Breast epithelium (tissue), 4 donors: ENCODE measurements around the gene GMPR. TPM values are rescaled to one million over a fixed set of nuclear protein-coding genes. Genes with fewer than 3 reads are reported as not detected.
"Not testable (repeated sequence)": the region's sequence is repeated elsewhere in the genome, so short reads cannot be mapped to it uniquely, and the experiment has no call there.

Experiments used
- DNase-seq, 2 donors: peaks; one replicate each; pipeline ENCODE4 v3.0.0-alpha.2; 2019; ENCODE audit warnings: low spot score in 2 of 2
- H3K27ac ChIP-seq, 2 donors: fragments of 200-600 bp; sonication (generic) in 1 of 2; one replicate each; pipeline ENCODE4 v1.5.1; 2016 to 2019; ENCODE audit warnings: mild to moderate bottlenecking in 1 of 2
- H3K27me3 ChIP-seq, 2 donors: fragments of 200-600 bp; sonication (generic) in 1 of 2; one replicate each; pipeline versions ENCODE4 v1.5.1 to v1.6.0; 2017 to 2019; ENCODE audit warnings: control low read depth in 1 of 2, mild to moderate bottlenecking in 1 of 2
- H3K36me3 ChIP-seq: fragments of 200-600 bp; one replicate; pipeline ENCODE4 v1.5.1; 2019
- H3K4me1 ChIP-seq, 2 donors: fragments of 200-600 bp; sonication (generic); one replicate each; pipeline ENCODE4 v1.5.1; 2016 to 2019; ENCODE audit warnings: control low read depth in 1 of 2
- H3K4me3 ChIP-seq, 3 donors: fragments of 200-600 bp; sonication (generic); 1 replicate in 2 of 3; 2 replicates in 1 of 3; pipeline ENCODE4 v1.5.1; 2016 to 2019; ENCODE audit warnings: mild to moderate bottlenecking in 3 of 3, moderate library complexity in 2 of 3
- H3K9me3 ChIP-seq, 2 donors: fragments of 200-600 bp; sonication (generic) in 1 of 2; one replicate each; pipeline ENCODE4 v1.5.1; 2016 to 2019; ENCODE audit warnings: control low read depth in 1 of 2
- POLR2A ChIP-seq: fragments of 450-650 bp; IDR thresholded peaks from one replicate; pipeline ENCODE4 v1.6.1; 2016; ENCODE audit warnings: antibody characterized with exemption, mild to moderate bottlenecking, moderate library complexity
- POLR2AphosphoS5 ChIP-seq, 3 donors: sonication (generic); formaldehyde crosslinking; IDR thresholded peaks; one replicate each; pipeline ENCODE4 v1.6.1; 2017; ENCODE audit warnings: antibody characterized with exemption in 3 of 3
- intact Hi-C: fragments of 100-400 bp; cut with DNase I; formaldehyde crosslinking; loops from one replicate; pipeline ENCODE4 v1.15.1; 2023; ENCODE audit warnings: low total_unique reads
- total RNA-seq, 3 donors: library from RNA; depleted of rRNA; stranded (reverse); fragments of >200 nt; gene quantifications; one replicate each; pipeline ENCODE4 v1.1.0, GENCODE V29; 2016
- TF ChIP-seq, protein P1 (sequence below), 3 donors: fragments of 450-650 bp; IDR thresholded peaks; one replicate each; pipeline ENCODE4 v1.5.1; 2016 to 2017; ENCODE audit warnings: antibody characterized with exemption in 3 of 3, mild to moderate bottlenecking in 3 of 3, moderate library complexity in 3 of 3

The GMPR gene
- total RNA-seq, 3 donors from 2014 or later = 4.3 to 16.4 (median 5.9) TPM

DNA sequence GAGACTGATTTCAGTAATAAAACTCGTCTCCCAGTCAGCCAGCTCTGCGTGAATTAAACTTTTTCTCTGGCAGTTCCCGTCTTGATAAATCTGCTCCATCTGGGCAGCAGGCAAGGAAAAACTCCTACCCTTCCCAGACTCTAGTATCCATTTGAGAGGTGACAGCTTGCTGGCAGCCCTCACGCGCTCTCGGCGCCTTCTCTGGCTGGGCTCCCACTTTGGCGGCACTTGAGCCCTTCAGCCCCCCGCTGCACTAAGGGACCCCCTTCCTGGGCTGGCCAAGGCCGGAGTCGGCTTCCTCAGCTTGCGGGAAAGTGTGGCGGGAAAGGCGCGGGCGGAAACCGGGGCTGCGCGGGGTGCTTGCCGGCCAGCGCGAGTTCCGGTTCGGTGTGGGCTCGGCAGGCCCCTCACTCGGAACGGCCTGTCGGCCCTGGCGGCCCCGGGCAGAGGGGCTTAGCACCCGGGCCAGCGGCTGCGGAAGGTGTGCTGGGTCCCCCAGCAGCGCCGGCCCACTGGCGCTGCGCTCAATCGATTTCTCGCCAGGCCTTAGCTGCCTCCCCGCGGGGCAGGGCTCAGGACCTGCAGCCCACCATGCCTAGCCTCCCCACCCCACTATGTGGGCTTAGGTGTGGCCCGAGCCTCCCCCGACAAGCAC, 21.8 kb upstream of the GMPR start:
- no peaks in the 10 kb centered on the region for H3K36me3 ChIP-seq
- intact Hi-C loops = no loop called here

GRCh38 chr6:16217156-16217721, 21.1 kb upstream of the GMPR start:
- TF ChIP-seq POLR2A (no peak), POLR2AphosphoS5 (IDR thresholded peaks at IDR 0.05) (no peak)
- TF ChIP-seq, protein P1, sequence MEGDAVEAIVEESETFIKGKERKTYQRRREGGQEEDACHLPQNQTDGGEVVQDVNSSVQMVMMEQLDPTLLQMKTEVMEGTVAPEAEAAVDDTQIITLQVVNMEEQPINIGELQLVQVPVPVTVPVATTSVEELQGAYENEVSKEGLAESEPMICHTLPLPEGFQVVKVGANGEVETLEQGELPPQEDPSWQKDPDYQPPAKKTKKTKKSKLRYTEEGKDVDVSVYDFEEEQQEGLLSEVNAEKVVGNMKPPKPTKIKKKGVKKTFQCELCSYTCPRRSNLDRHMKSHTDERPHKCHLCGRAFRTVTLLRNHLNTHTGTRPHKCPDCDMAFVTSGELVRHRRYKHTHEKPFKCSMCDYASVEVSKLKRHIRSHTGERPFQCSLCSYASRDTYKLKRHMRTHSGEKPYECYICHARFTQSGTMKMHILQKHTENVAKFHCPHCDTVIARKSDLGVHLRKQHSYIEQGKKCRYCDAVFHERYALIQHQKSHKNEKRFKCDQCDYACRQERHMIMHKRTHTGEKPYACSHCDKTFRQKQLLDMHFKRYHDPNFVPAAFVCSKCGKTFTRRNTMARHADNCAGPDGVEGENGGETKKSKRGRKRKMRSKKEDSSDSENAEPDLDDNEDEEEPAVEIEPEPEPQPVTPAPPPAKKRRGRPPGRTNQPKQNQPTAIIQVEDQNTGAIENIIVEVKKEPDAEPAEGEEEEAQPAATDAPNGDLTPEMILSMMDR (IDR thresholded peaks at IDR 0.05) = no peak
- Histone ChIP-seq H3K4me1 (no peaks in the 10 kb centered on the region), H3K9me3 (no peaks in the 10 kb centered on the region), H3K27me3 (peaks cover 4 to 6% of the 10 kb centered on the region in 2 donors), H3K27ac (no peak overlapping the region), H3K36me3 (no peaks in the 10 kb centered on the region), H3K4me3 (peak overlapping the region in 1 of 3 donors; percentile 58)
- intact Hi-C loops = no loop called here
- peak in 1 of 2 donors; percentile 3 for DNase-seq

More for the DNA sequence above, 21.8 kb upstream of the GMPR start:
- H3K4me3 ChIP-seq = peak overlapping the region; percentile 15 to 58 (median 31)
- H3K9me3 ChIP-seq = no peaks in the 10 kb centered on the region
- H3K4me1 ChIP-seq = no peaks in the 10 kb centered on the region
- no peak for DNase-seq
- H3K27me3 ChIP-seq = peaks cover 4 to 6% of the 10 kb centered on the region in 2 donors
- TF ChIP-seq POLR2AphosphoS5 (IDR thresholded peaks at IDR 0.05) = no peak
- TF ChIP-seq, protein P1 (IDR thresholded peaks at IDR 0.05) = no peak
- TF ChIP-seq POLR2A = no peak
- no peak overlapping the region for H3K27ac ChIP-seq

GRCh38 chr6:16222826-16223225, 15.6 kb upstream of the GMPR start:
- intact Hi-C loops = no loop called here
- Histone ChIP-seq H3K9me3 (no peaks in the 10 kb centered on the region), H3K27me3 (no peaks in the 10 kb centered on the region), H3K36me3 (no peaks in the 10 kb centered on the region), H3K4me3 (no peak overlapping the region), H3K27ac (no peak overlapping the region), H3K4me1 (no peaks in the 10 kb centered on the region)
- DNase-seq = no peak
- no peak for TF ChIP-seq POLR2AphosphoS5 (IDR thresholded peaks at IDR 0.05)
- no peak for TF ChIP-seq POLR2A
- TF ChIP-seq, protein P1 (IDR thresholded peaks at IDR 0.05) = no peak

- no peaks in the 10 kb centered on the region for H3K27me3 ChIP-seq
- no peak overlapping the region for H3K27ac ChIP-seq
- no peaks in the 10 kb centered on the region for H3K4me1 ChIP-seq
- DNase-seq = no peak
- intact Hi-C loops = no loop called here
- H3K36me3 ChIP-seq = no peaks in the 10 kb centered on the region
- H3K4me3 ChIP-seq = no peak overlapping the region
- no peak for TF ChIP-seq POLR2AphosphoS5 (IDR thresholded peaks at IDR 0.05)
- TF ChIP-seq, protein P1 (IDR thresholded peaks at IDR 0.05) = no peak
- TF ChIP-seq POLR2A = no peak
- no peaks in the 10 kb centered on the region for H3K9me3 ChIP-seq
Observed at GRCh38 chr6:16223362-16223761, 15.0 kb upstream of the GMPR start.

- H3K36me3 ChIP-seq = no peaks in the 10 kb centered on the region
- intact Hi-C loops = no loop called here
- no peaks in the 10 kb centered on the region for H3K27me3 ChIP-seq
Observed at GRCh38 chr6:16224409-16224808, 14.0 kb upstream of the GMPR start.

GRCh38 chr6:16225062-16225731, 13.2 kb upstream of the GMPR start:
- H3K9me3 ChIP-seq, H3K4me1 ChIP-seq, H3K36me3 ChIP-seq, intact Hi-C loops, DNase-seq, H3K27me3 ChIP-seq, H3K4me3 ChIP-seq, H3K27ac ChIP-seq: not testable (repeated sequence)

More at GRCh38 chr6:16224409-16224808, 14.0 kb upstream of the GMPR start:
- no peaks in the 10 kb centered on the region for H3K9me3 ChIP-seq
- no peak for DNase-seq
- H3K27ac ChIP-seq = no peak overlapping the region
- TF ChIP-seq, protein P1 (IDR thresholded peaks at IDR 0.05) = no peak
- TF ChIP-seq POLR2A (no peak), POLR2AphosphoS5 (IDR thresholded peaks at IDR 0.05) (no peak)
- H3K4me1 ChIP-seq = no peaks in the 10 kb centered on the region
- no peak overlapping the region for H3K4me3 ChIP-seq

- not testable (repeated sequence) for H3K27me3 ChIP-seq
Observed at GRCh38 chr6:16226117-16227047, 12.0 kb upstream of the GMPR start.

More at GRCh38 chr6:16226117-16227047, 12.0 kb upstream of the GMPR start:
- H3K27ac ChIP-seq, H3K4me1 ChIP-seq, H3K4me3 ChIP-seq, DNase-seq, intact Hi-C loops, H3K36me3 ChIP-seq, H3K9me3 ChIP-seq: not testable (repeated sequence)
